ENCODE data around the gene ZNF217. TPM values are rescaled to one million over a fixed set of nuclear protein-coding genes. Genes with fewer than 3 reads are reported as not detected.
A peak's percentile ranks its signal among the peaks of the same experiment; 100 is the strongest.
"Not testable (repeated sequence)": the region's sequence is repeated elsewhere in the genome, so short reads cannot be mapped to it uniquely, and the experiment has no call there.

ZNF217 gene
- total RNA-seq (1 to 10 TPM; 4.0 to 8.1 (median 6.1) TPM), polyA plus RNA-seq (1 to 10 TPM; 1.7 to 4.3 (median 2.6) TPM)
- long read RNA-seq, donor 1, result 0 reads
- long read RNA-seq, donor 2, partial matches to known transcripts, result 1 of 2 reads
- long read RNA-seq, donor 2, other reads (novel, unspliced or antisense), result 1 of 2 reads

DNA sequence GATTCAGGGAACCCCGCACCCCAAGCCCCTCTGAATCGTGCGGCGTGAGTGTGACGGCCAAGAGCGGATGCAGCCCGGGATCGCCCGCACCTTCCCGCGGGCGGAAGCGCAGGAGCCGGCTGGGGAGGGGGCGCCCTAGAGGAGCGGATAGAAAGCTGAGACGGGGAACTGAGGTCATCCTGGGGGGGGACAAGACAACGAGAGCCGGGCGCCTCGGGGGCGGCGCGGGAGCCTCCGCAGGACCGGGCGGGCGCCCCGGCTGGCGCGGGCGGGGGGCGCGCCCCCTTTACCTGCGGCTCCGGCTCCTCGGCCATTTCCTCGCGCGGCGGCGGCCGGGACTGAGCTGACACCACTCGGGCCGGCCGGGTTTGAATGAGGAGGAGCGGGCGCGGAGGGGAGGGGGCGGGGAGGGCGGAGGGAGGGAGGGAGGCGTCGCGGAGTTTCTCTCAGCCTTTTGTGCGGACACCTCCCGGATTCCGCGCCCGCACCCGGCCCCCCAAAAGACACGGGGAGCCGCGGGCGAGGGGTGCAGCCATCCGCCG is at the start of gene ZNF217:
TSS of gene ZNF217 (minus strand) at position 374 of the 542 bp plus-strand sequence. CDS start 11,013 bp downstream, outside the sequence.
- peak; percentile 79 to 84 for DNase-seq
- WGBS, 3 donors, result 0 to 3% (median 1%) methylated on average over 21 to 64 of the region's 66 CpGs
- H3K27ac ChIP-seq, result peak within 1 kb of the TSS; percentile 92
- intact Hi-C loops (cut with DNase I); H3K4me1 ChIP-seq; H3K9me3 ChIP-seq; H3K36me3 ChIP-seq (ENCODE audit: insufficient read depth in 1 of 2, low read depth in 1 of 2); H3K27me3 ChIP-seq (ENCODE audit: insufficient read depth in 3 of 3, low read length in 2 of 3): not testable (repeated sequence)
- peak within 1 kb of the TSS; percentile 86 for H3K4me3 ChIP-seq
- ATAC-seq, result peak; percentile 35 to 58 (median 46)

DNA sequence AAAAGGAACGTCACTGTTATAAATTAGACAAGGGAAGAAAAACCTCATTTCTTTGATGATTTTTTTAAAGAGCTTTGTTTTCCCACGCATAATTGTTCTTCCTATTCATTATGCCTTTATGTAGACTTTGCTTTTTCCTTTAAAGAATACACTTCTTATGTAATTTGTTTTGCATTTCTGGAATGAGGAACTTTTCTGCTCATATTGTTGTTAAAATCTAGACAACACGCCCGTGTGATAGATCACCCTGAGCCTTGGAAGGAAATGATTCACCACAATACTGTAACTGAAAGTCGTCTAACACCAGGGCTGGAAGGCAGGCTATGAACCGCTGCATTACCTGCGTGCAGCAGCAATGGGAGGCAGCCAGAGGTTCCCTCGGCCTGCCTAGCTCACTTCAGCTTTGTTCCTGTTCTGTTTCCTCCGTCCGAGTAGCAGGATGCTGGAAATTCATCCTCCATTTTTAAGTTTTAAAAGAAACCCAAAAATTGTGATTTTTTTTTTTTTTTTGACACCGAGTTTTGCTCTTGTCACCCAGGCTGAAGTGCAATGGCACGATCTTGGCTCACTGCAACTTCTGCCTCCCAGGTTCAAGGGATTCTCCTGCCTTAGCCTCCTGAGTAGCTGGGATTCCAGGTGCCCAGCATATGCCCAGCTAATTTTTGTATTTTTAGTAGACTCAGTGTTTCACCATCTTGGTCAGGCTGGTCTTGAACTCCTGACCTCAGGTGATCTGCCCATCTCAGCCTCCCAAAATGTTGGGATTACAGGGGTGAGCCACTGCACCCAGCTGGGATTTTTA is 49.6 kb upstream of the ZNF217 start:
- ATAC-seq, result peak in 2 of 4 donors; percentile 36 to 60
- 55 to 60% (median 59%) methylated on average over 12 of the region's 12 CpGs for WGBS, 3 donors
- Histone ChIP-seq H3K4me1 (no peaks in the 10 kb centered on the region), H3K27me3 (ENCODE audit: insufficient read depth in 3 of 3, low read length in 2 of 3) (no peaks in the 10 kb centered on the region), H3K27ac (peak overlapping the region; percentile 53), H3K9me3 (no peaks in the 10 kb centered on the region), H3K4me3 (peak overlapping the region; percentile 5), H3K36me3 (ENCODE audit: insufficient read depth in 1 of 2, low read depth in 1 of 2) (no peaks in the 10 kb centered on the region)
- TF ChIP-seq, protein P1, sequence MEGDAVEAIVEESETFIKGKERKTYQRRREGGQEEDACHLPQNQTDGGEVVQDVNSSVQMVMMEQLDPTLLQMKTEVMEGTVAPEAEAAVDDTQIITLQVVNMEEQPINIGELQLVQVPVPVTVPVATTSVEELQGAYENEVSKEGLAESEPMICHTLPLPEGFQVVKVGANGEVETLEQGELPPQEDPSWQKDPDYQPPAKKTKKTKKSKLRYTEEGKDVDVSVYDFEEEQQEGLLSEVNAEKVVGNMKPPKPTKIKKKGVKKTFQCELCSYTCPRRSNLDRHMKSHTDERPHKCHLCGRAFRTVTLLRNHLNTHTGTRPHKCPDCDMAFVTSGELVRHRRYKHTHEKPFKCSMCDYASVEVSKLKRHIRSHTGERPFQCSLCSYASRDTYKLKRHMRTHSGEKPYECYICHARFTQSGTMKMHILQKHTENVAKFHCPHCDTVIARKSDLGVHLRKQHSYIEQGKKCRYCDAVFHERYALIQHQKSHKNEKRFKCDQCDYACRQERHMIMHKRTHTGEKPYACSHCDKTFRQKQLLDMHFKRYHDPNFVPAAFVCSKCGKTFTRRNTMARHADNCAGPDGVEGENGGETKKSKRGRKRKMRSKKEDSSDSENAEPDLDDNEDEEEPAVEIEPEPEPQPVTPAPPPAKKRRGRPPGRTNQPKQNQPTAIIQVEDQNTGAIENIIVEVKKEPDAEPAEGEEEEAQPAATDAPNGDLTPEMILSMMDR (IDR thresholded peaks at IDR 0.05), result no peak
- no peak for DNase-seq
- intact Hi-C loops (cut with DNase I), result no loop called here

DNA sequence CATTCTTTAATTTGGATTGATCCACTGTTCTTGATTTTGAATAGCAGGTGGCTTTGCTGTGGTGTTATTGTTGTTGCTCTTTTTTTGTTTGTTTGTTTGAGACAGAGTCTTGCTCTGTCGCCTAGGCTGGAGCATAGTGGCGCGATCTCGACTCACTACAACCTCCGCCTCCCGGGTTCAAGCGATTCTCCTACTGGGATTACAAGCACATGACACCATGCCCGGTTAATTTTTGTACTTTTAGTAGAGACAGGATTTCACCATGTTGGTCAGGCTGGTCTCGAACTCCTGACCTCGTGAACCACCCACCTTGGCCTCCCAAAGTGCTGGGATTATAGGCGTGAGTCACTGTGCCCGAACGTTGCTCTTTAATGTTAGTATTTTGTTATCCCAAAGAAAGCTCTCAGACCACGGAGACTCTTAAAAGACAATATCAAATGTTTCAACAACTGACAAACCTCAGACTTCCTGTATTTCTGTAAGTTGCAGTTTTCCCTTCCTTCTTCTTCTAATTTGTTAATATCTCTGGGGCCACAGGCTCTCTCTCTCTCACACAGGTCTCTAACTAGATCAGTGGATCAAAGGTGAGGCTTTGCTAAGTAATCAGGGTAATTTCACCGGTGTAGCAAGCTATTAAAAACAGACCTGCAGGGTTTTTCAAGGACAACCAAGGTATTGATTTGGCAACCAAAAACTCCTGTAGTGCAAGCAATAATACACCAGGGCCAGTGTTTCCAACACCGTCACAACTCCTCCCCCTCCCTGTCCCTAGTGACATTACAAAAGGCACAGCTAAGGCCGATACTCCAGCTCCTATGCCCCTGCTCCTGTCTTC is 48.8 kb upstream of the ZNF217 start:
- Histone ChIP-seq H3K27me3 (ENCODE audit: insufficient read depth in 3 of 3, low read length in 2 of 3) (no peaks in the 10 kb centered on the region), H3K4me3 (peak overlapping the region; percentile 5), H3K27ac (peak overlapping the region; percentile 53), H3K36me3 (ENCODE audit: insufficient read depth in 1 of 2, low read depth in 1 of 2) (no peaks in the 10 kb centered on the region), H3K4me1 (no peaks in the 10 kb centered on the region), H3K9me3 (no peaks in the 10 kb centered on the region)
- TF ChIP-seq, protein P1 (IDR thresholded peaks at IDR 0.05), result no peak
- DNase-seq, result no peak
- 64 to 70% (median 67%) methylated on average over 17 of the region's 17 CpGs for WGBS, 3 donors
- ATAC-seq, result peak in 3 of 4 donors; percentile 51 to 72 (median 55)
- intact Hi-C loops (cut with DNase I), result no loop called here

DNA sequence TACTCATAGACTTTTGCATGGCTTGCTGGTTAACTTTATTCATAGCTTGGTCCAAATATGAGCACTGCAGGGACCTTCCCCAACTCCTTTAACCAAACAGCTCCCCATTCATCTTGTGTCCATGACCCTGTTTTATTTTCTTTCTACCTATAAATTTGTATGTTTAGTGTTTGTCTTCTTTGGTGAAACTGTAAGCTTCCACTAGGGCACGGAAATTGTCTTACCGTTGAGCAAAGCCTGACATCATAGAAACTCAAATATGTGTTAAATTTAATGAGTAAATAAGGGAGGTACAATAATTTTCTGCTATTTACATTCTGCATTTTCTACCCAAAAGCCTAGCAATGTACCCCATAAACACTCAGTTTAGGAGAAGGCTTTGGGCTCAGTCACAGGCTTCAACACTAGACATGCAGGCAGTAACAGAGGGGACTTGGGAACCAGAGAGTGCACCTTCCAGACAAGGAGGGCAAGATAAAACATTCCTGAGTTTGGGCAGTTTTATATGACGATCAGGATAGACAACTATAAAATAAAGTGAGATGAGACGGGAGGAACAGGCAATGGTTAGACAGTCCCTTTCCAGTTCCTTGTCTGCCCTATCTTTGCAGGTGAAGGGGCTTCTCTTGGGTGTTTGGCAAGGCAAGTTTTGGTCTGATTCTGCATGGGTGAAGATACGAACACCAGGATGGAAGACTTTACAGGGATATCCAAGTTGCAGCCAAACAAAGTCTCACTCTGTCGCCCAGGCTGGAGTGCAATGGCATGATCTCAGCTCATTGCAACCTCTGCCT is 46.2 kb upstream of the ZNF217 start:
- ATAC-seq, result no peak
- H3K4me3 ChIP-seq, result no peak overlapping the region
- no peak overlapping the region for H3K27ac ChIP-seq
- TF ChIP-seq, protein P1 (IDR thresholded peaks at IDR 0.05), result no peak
- no peaks in the 10 kb centered on the region for H3K4me1 ChIP-seq
- 88 to 91% (median 89%) methylated on average over 6 of the region's 6 CpGs for WGBS, 3 donors
- no peaks in the 10 kb centered on the region for H3K9me3 ChIP-seq
- DNase-seq, result no peak
- intact Hi-C loops (cut with DNase I), result no loop called here
- H3K36me3 ChIP-seq (ENCODE audit: insufficient read depth in 1 of 2, low read depth in 1 of 2), result no peaks in the 10 kb centered on the region
- no peaks in the 10 kb centered on the region for H3K27me3 ChIP-seq (ENCODE audit: insufficient read depth in 3 of 3, low read length in 2 of 3)

Data from psoas muscle (tissue), 8 donors.